Gastrocnemius medialis (tissue), 4 donors: ENCODE data around the gene FCHO2. TPM values are rescaled to one million over a fixed set of nuclear protein-coding genes. Genes with fewer than 3 reads are reported as not detected.

Experiments
- ATAC-seq, 2 donors: fragments of 150-250 bp; one replicate each; pipeline ENCODE4 v1.9.1; 2016
- DNase-seq, 2 donors: peaks; one replicate each; pipeline ENCODE4 v3.0.0-alpha.2; 2019
- H3K27ac ChIP-seq, 4 donors: fragments of 200-600 bp; sonication (generic); 1 replicate in 1 of 4; 2 replicates in 3 of 4; pipeline ENCODE4 v1.5.1; 2016 to 2018; ENCODE audit warnings: mild to moderate bottlenecking in 2 of 4, moderate library complexity in 1 of 4
- H3K27me3 ChIP-seq, 3 donors: fragments of 200-600 bp; sonication (generic) in 2 of 3; 1 replicate in 1 of 3; 2 replicates in 2 of 3; pipeline versions ENCODE4 v1.5.1 to v1.6.0; 2016 to 2019; ENCODE audit warnings: mild to moderate bottlenecking in 1 of 3, moderate library complexity in 1 of 3
- H3K36me3 ChIP-seq, 2 donors: fragments of 200-600 bp; sonication (generic) in 1 of 2; one replicate each; pipeline ENCODE4 v1.5.1; 2017 to 2018
- H3K4me1 ChIP-seq, 2 donors: fragments of 200-600 bp; sonication (generic) in 1 of 2; one replicate each; pipeline ENCODE4 v1.5.1; 2016 to 2017; ENCODE audit warnings: mild to moderate bottlenecking in 2 of 2
- H3K4me3 ChIP-seq, 4 donors: fragments of 200-600 bp; sonication (generic) in 3 of 4; 1 replicate in 1 of 4; 2 replicates in 3 of 4; pipeline ENCODE4 v1.5.1; 2016 to 2019; ENCODE audit warnings: mild to moderate bottlenecking in 2 of 4
- H3K9me3 ChIP-seq, 3 donors: fragments of 200-600 bp; sonication (generic) in 2 of 3; 1 replicate in 1 of 3; 2 replicates in 2 of 3; pipeline ENCODE4 v1.5.1; 2016 to 2019
- CTCF ChIP-seq, 5 experiments: fragments of 450-650 bp in 3 of 5; fragments of 200-600 bp in 2 of 5; sonication (generic) in 2 of 5; IDR thresholded peaks in 4 of 5; conservative IDR thresholded peaks in 1 of 5; 1 replicate in 4 of 5; 2 replicates in 1 of 5; pipeline ENCODE4 v1.5.1; 2016 to 2019; ENCODE audit warnings: antibody characterized with exemption in 5 of 5, mild to moderate bottlenecking in 3 of 5, moderate library complexity in 3 of 5
- POLR2A ChIP-seq, 2 donors: fragments of 450-650 bp; IDR thresholded peaks; one replicate each; pipeline ENCODE4 v1.6.1; 2017; ENCODE audit warnings: antibody characterized with exemption in 2 of 2, mild to moderate bottlenecking in 2 of 2, moderate library complexity in 2 of 2
- in situ Hi-C, 4 donors: fragments of 200-750 bp; cut with MboI; loops; one replicate each; pipeline versions ENCODE4 v1.15.0 to v1.8.0; 2017; ENCODE audit warnings: low sequenced_read_pairs in 4 of 4
- intact Hi-C: fragments of 100-400 bp; cut with DNase I; formaldehyde crosslinking; loops from one replicate; pipeline ENCODE4 v1.15.1; 2023; ENCODE audit warnings: low total_unique reads
- total RNA-seq, 4 donors: library from RNA; depleted of rRNA; stranded (reverse); fragments of >200 nt; gene quantifications; one replicate each; pipeline versions ENCODE4 v1.1.0 to v1.2.3, GENCODE V29; 2016

Gene FCHO2
- total RNA-seq, 4 donors from 2014 or later = 8.3 to 14.8 (median 12.3) TPM

- H3K27me3 ChIP-seq = no peaks in the 10 kb centered on the region
- ATAC-seq (no peak), DNase-seq (no peak)
- no peaks in the 10 kb centered on the region for H3K4me1 ChIP-seq
- TF ChIP-seq CTCF (IDR thresholded peaks at IDR 0.05 in 4 of 5, conservative IDR thresholded peaks at IDR 0.05 in 1 of 5) (no peak), POLR2A (IDR thresholded peaks at IDR 0.05) (no peak)
- intact Hi-C loops = no loop called here
- in situ Hi-C loops = no loop called here
- no peak overlapping the region for H3K27ac ChIP-seq
- H3K36me3 ChIP-seq = peaks cover 0 to 12% of the 10 kb centered on the region in 2 donors
- no peaks in the 10 kb centered on the region for H3K9me3 ChIP-seq
- H3K4me3 ChIP-seq = no peak overlapping the region
Observed at GRCh38 chr5:73044546-73044945, 88.7 kb downstream of the FCHO2 start.

GRCh38 chr5:73045623-73046022 lies 89.8 kb downstream of the FCHO2 start:
- peaks cover 0 to 12% of the 10 kb centered on the region in 2 donors for H3K36me3 ChIP-seq
- TF ChIP-seq POLR2A (IDR thresholded peaks at IDR 0.05) (no peak), CTCF (IDR thresholded peaks at IDR 0.05 in 4 of 5, conservative IDR thresholded peaks at IDR 0.05 in 1 of 5) (no peak)
- ATAC-seq (no peak), DNase-seq (no peak)
- H3K4me3 ChIP-seq = no peak overlapping the region
- H3K4me1 ChIP-seq = no peaks in the 10 kb centered on the region
- H3K9me3 ChIP-seq = no peaks in the 10 kb centered on the region
- H3K27me3 ChIP-seq = no peaks in the 10 kb centered on the region
- H3K27ac ChIP-seq = no peak overlapping the region
- in situ Hi-C loops = no loop called here
- intact Hi-C loops = no loop called here

GRCh38 chr5:73061593-73061992 lies 105.8 kb downstream of the FCHO2 start:
- TF ChIP-seq CTCF (IDR thresholded peaks at IDR 0.05 in 4 of 5, conservative IDR thresholded peaks at IDR 0.05 in 1 of 5) (no peak), POLR2A (IDR thresholded peaks at IDR 0.05) (no peak)
- no peak overlapping the region for H3K4me3 ChIP-seq
- H3K36me3 ChIP-seq = peaks cover 0 to 8% of the 10 kb centered on the region in 2 donors
- DNase-seq (no peak), ATAC-seq (peak in 1 of 2 donors; percentile 69)
- no peaks in the 10 kb centered on the region for H3K27me3 ChIP-seq
- no peak overlapping the region for H3K27ac ChIP-seq
- intact Hi-C loops (loop anchor here (5.0 kb wide), 1 partner anchor 104 kb away; the partner anchor contains the start of gene FCHO2), in situ Hi-C loops (no loop called here)
- peaks cover 5 to 7% of the 10 kb centered on the region in 2 donors for H3K4me1 ChIP-seq
- H3K9me3 ChIP-seq = no peaks in the 10 kb centered on the region

- Histone ChIP-seq H3K4me1 (peaks cover 0 to 7% of the 10 kb centered on the region in 2 donors), H3K27ac (no peak overlapping the region), H3K4me3 (no peak overlapping the region), H3K36me3 (peaks cover 0 to 30% of the 10 kb centered on the region in 2 donors), H3K27me3 (no peaks in the 10 kb centered on the region), H3K9me3 (no peaks in the 10 kb centered on the region)
- TF ChIP-seq CTCF (IDR thresholded peaks at IDR 0.05 in 4 of 5, conservative IDR thresholded peaks at IDR 0.05 in 1 of 5) (no peak), POLR2A (IDR thresholded peaks at IDR 0.05) (no peak)
- DNase-seq = no peak
- ATAC-seq = no peak
- intact Hi-C loops (no loop called here), in situ Hi-C loops (no loop called here)
Observed at GRCh38 chr5:73066466-73066865, 110.6 kb downstream of the FCHO2 start.

- Histone ChIP-seq H3K27ac (no peak overlapping the region), H3K4me1 (peaks cover 0 to 2% of the 10 kb centered on the region in 2 donors), H3K9me3 (no peaks in the 10 kb centered on the region), H3K36me3 (peaks cover 0 to 30% of the 10 kb centered on the region in 2 donors), H3K27me3 (no peaks in the 10 kb centered on the region), H3K4me3 (no peak overlapping the region)
- no peak for TF ChIP-seq POLR2A (IDR thresholded peaks at IDR 0.05)
- TF ChIP-seq CTCF (IDR thresholded peaks at IDR 0.05 in 4 of 5, conservative IDR thresholded peaks at IDR 0.05 in 1 of 5) = no peak
- no peak for DNase-seq
- in situ Hi-C loops (no loop called here), intact Hi-C loops (no loop called here)
- ATAC-seq = no peak
Observed at GRCh38 chr5:73067213-73067612, 111.4 kb downstream of the FCHO2 start.
